ENCODE measurements around the gene CSK.

The CSK gene

DNA sequence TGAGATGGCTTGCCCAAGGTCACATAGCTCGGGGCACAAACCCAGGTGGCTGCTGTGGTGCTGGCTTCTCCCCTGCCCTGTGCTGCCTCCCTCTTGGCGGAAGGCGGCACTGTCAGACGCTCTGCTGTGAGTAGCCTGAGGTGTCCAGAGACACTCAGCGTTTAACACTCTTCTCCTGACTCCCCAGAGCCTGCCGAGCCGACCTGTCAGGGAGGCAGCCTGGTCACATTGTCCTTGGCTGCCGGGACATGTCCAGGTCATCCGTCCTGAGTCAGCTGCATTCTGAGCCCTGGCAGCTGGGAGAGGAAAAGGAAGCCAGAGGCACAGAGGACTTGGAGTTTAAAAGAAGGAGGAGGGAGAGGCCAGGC, 35.5 kb downstream of the CSK start:
- Histone ChIP-seq H3K9me3 (ENCODE audit: low read depth, low read length) (no peaks in the 10 kb centered on the region), H3K4me3 (no peak overlapping the region), H3K36me3 (ENCODE audit: insufficient read depth, low read length) (no peaks in the 10 kb centered on the region), H3K27ac (no peak overlapping the region), H3K9ac (ENCODE audit: insufficient read length) (no peak overlapping the region)
- no peak for TF ChIP-seq EZH2 (IDR thresholded peaks at IDR 0.05)
- no peak for TF ChIP-seq FOXP2 (optimal IDR thresholded peaks at IDR 0.05; ENCODE audit: control extremely low read depth, extremely low read length, insufficient read depth)
- TF ChIP-seq POLR2AphosphoS5 (IDR thresholded peaks at IDR 0.05; ENCODE audit: borderline replicate concordance, low read depth, low read length), result no peak
- no peak for DNase-seq (ENCODE audit: low read depth, low spot score)

DNA sequence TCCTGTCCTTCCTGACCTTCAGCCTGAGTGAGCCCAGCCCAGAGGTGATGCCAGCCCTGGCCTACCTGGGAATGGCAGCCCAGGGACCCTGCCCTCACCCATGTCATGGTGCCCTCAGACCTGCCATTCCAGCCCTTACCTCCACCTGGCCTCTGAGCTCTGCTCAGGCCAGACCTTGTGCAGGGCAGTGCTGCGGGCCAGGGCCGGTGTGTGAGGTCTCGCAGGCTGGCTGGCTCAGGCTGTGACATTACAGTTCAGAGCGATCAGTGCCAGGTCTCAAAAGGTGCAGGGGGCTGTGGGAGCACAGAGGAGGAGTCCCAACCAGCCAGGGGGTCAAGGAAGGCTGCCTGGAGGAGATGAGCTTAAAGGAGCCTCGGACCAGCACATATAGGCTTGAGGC, 38.2 kb downstream of the CSK start:
- no peak for DNase-seq (ENCODE audit: low read depth, low spot score)
- no peak overlapping the region for H3K9ac ChIP-seq (ENCODE audit: insufficient read length)
- no peak for TF ChIP-seq EZH2 (IDR thresholded peaks at IDR 0.05)
- no peak for TF ChIP-seq FOXP2 (optimal IDR thresholded peaks at IDR 0.05; ENCODE audit: control extremely low read depth, extremely low read length, insufficient read depth)
- no peak for TF ChIP-seq POLR2AphosphoS5 (IDR thresholded peaks at IDR 0.05; ENCODE audit: borderline replicate concordance, low read depth, low read length)
- no peaks in the 10 kb centered on the region for H3K36me3 ChIP-seq (ENCODE audit: insufficient read depth, low read length)
- H3K9me3 ChIP-seq (ENCODE audit: low read depth, low read length), result no peaks in the 10 kb centered on the region
- no peak overlapping the region for H3K27ac ChIP-seq
- H3K4me3 ChIP-seq, result no peak overlapping the region

DNA sequence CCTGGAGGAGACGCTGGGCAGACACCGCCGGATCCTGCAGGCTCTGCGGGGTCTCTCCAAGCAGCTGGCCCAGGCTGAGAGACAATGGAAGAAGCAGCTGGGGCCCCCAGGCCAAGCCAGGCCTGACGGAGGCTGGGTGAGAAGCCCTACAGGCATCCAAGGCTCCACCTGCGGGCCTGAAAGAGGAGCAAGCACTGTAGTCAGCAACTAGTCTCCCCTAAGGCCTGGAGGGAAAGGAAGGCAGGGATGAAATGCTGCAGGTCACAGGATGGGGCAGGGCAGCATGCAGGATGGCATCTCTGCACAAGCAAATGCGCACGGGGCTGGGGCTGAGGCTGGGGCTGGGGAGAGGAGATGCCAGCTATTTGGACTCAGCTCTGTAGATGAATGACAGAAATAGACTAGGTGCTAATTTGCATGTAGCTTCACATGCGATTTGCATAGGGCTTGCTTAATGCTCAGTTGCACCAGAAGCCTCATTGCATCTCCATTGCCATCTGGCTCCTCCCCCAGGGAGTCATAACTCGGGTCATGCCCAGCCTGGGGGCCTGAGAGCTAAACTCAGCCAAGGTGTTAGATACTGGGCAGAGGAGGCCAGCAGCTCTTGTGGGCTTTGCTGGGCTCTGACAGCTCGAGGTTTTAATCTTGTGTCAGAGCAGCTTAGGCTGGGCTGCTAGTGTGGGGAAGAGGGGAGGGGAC, 39.4 kb downstream of the CSK start:
- Histone ChIP-seq H3K27ac (no peak overlapping the region), H3K36me3 (ENCODE audit: insufficient read depth, low read length) (no peaks in the 10 kb centered on the region), H3K9ac (ENCODE audit: insufficient read length) (no peak overlapping the region), H3K9me3 (ENCODE audit: low read depth, low read length) (no peaks in the 10 kb centered on the region), H3K4me3 (no peak overlapping the region)
- no peak for TF ChIP-seq EZH2 (IDR thresholded peaks at IDR 0.05)
- no peak for TF ChIP-seq POLR2AphosphoS5 (IDR thresholded peaks at IDR 0.05; ENCODE audit: borderline replicate concordance, low read depth, low read length)
- no peak for TF ChIP-seq FOXP2 (optimal IDR thresholded peaks at IDR 0.05; ENCODE audit: control extremely low read depth, extremely low read length, insufficient read depth)
- DNase-seq (ENCODE audit: low read depth, low spot score), result no peak

DNA sequence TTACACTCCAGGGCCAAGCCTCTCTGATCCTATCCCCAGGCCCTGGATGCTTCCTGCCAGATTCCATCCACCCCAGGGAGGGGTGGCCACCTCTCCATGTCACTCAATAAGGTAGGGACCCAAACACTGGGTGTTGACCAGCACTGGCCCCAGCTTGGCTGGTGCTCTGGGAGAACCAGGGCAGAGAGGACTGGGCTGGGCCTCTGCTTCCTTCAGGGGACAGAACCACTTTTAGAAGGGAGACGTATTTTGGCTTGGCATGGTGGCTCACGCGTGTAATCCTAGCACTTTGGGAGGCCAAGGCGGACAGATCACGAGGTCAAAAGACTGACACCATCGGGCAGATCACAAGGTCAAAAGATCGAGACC, 39.9 kb downstream of the CSK start:
- Histone ChIP-seq H3K9me3 (ENCODE audit: low read depth, low read length) (no peaks in the 10 kb centered on the region), H3K27ac (no peak overlapping the region), H3K36me3 (ENCODE audit: insufficient read depth, low read length) (no peaks in the 10 kb centered on the region), H3K4me3 (no peak overlapping the region), H3K9ac (ENCODE audit: insufficient read length) (no peak overlapping the region)
- DNase-seq (ENCODE audit: low read depth, low spot score), result no peak
- TF ChIP-seq EZH2 (IDR thresholded peaks at IDR 0.05) (no peak), FOXP2 (optimal IDR thresholded peaks at IDR 0.05; ENCODE audit: control extremely low read depth, extremely low read length, insufficient read depth) (no peak), POLR2AphosphoS5 (IDR thresholded peaks at IDR 0.05; ENCODE audit: borderline replicate concordance, low read depth, low read length) (no peak)

DNA sequence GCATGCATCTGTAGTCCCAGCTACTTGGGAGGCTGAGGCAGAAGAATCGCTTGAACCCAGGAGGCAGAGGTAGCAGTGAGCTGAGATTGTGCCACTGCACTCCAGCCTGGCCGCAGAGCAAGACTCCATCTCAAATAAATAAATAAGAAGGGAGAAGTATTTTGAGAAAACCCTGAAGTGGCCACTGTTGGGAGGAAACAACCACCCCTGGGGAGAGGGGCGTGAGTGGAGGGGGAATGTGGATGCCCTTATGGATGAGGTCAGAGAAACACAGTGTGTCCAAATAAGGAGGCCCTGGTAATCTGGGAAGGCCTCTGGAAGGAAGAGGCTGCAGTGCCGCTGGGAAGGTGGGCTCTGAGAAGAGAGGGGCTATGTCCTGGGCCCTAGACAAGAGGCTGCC, 40.4 kb downstream of the CSK start:
- H3K9ac ChIP-seq (ENCODE audit: insufficient read length), result no peak overlapping the region
- no peak overlapping the region for H3K4me3 ChIP-seq
- no peak for DNase-seq (ENCODE audit: low read depth, low spot score)
- H3K36me3 ChIP-seq (ENCODE audit: insufficient read depth, low read length), result no peaks in the 10 kb centered on the region
- no peaks in the 10 kb centered on the region for H3K9me3 ChIP-seq (ENCODE audit: low read depth, low read length)
- H3K27ac ChIP-seq, result no peak overlapping the region
- TF ChIP-seq POLR2AphosphoS5 (IDR thresholded peaks at IDR 0.05; ENCODE audit: borderline replicate concordance, low read depth, low read length) (no peak), FOXP2 (optimal IDR thresholded peaks at IDR 0.05; ENCODE audit: control extremely low read depth, extremely low read length, insufficient read depth) (no peak), EZH2 (IDR thresholded peaks at IDR 0.05) (no peak)

DNA sequence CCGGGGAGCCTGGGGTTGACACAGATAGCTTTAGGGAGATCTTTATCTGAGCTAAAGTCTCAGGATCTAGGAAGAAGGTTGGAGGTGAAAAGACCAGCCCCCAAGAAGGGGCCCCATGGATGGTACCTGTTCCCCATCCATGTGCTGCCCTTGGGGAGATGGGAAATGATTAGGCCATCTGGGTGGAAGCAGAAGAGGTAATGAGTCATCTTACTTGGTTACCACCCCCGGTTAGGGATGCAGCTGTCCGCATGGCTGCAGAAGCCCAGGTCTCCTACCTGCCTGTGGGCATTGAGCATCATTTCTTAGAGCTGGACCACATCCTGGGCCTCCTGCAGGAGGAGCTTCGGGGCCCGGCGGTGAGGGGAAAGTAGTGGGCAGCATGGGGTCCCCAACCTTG, 41.4 kb downstream of the CSK start:
- H3K4me3 ChIP-seq, result no peak overlapping the region
- H3K27ac ChIP-seq, result no peak overlapping the region
- TF ChIP-seq FOXP2 (optimal IDR thresholded peaks at IDR 0.05; ENCODE audit: control extremely low read depth, extremely low read length, insufficient read depth) (no peak), POLR2AphosphoS5 (IDR thresholded peaks at IDR 0.05; ENCODE audit: borderline replicate concordance, low read depth, low read length) (no peak), EZH2 (IDR thresholded peaks at IDR 0.05) (no peak)
- DNase-seq (ENCODE audit: low read depth, low spot score), result no peak
- H3K9me3 ChIP-seq (ENCODE audit: low read depth, low read length), result no peaks in the 10 kb centered on the region
- no peaks in the 10 kb centered on the region for H3K36me3 ChIP-seq (ENCODE audit: insufficient read depth, low read length)
- H3K9ac ChIP-seq (ENCODE audit: insufficient read length), result no peak overlapping the region

DNA sequence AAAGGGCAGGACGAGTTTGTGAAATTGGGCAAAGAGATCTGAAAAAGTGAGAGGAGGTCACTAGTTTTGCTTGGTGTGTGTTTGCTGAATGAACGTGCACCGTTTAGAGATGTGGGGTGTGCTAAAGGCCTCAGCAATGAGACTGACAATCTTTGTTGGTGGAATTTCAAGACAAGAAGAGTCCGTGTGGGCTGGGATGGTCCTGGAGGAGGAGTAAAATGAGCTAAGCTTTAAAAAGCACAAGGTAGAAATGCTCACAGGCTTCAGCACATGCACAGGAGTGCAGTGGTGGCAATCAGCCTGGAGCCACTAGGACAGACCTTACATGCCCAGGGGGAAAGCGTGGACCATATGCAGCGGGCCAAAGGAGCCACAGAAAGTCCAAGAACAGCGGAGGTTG, 43.1 kb downstream of the CSK start:
- H3K27ac ChIP-seq, result no peak overlapping the region
- no peak for DNase-seq (ENCODE audit: low read depth, low spot score)
- TF ChIP-seq POLR2AphosphoS5 (IDR thresholded peaks at IDR 0.05; ENCODE audit: borderline replicate concordance, low read depth, low read length) (no peak), FOXP2 (optimal IDR thresholded peaks at IDR 0.05; ENCODE audit: control extremely low read depth, extremely low read length, insufficient read depth) (no peak), EZH2 (IDR thresholded peaks at IDR 0.05) (no peak)

DNA sequence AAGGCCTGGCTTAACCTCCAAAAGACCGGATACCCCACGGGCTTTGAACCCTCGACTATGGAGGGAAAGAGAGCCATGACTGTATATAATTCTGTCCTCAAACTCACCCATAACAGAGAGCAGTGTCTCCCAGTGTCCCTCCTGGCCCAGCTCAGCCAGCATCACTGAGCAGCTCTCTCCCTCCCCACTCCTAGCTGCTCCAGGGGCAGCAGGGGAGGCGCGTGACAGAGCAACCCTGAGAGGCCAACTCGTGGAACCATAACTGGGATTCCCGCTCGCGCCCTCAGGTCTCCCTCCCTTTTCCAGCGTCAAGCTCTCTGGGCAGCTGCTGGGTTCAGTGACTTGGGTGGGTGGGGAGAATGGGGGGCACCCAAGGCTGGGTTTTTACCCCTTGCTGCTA, 44.0 kb downstream of the CSK start:
- H3K27ac ChIP-seq, result no peak overlapping the region
- TF ChIP-seq EZH2 (IDR thresholded peaks at IDR 0.05) (no peak), POLR2AphosphoS5 (IDR thresholded peaks at IDR 0.05; ENCODE audit: borderline replicate concordance, low read depth, low read length) (no peak), FOXP2 (optimal IDR thresholded peaks at IDR 0.05; ENCODE audit: control extremely low read depth, extremely low read length, insufficient read depth) (no peak)
- no peaks in the 10 kb centered on the region for H3K9me3 ChIP-seq (ENCODE audit: low read depth, low read length)
- H3K4me3 ChIP-seq, result no peak overlapping the region
- no peaks in the 10 kb centered on the region for H3K36me3 ChIP-seq (ENCODE audit: insufficient read depth, low read length)
- H3K9ac ChIP-seq (ENCODE audit: insufficient read length), result no peak overlapping the region
- DNase-seq (ENCODE audit: low read depth, low spot score), result no peak

More for the DNA sequence above, 43.1 kb downstream of the CSK start:
- Histone ChIP-seq H3K9ac (ENCODE audit: insufficient read length) (no peak overlapping the region), H3K9me3 (ENCODE audit: low read depth, low read length) (no peaks in the 10 kb centered on the region), H3K4me3 (no peak overlapping the region), H3K36me3 (ENCODE audit: insufficient read depth, low read length) (no peaks in the 10 kb centered on the region)

DNA sequence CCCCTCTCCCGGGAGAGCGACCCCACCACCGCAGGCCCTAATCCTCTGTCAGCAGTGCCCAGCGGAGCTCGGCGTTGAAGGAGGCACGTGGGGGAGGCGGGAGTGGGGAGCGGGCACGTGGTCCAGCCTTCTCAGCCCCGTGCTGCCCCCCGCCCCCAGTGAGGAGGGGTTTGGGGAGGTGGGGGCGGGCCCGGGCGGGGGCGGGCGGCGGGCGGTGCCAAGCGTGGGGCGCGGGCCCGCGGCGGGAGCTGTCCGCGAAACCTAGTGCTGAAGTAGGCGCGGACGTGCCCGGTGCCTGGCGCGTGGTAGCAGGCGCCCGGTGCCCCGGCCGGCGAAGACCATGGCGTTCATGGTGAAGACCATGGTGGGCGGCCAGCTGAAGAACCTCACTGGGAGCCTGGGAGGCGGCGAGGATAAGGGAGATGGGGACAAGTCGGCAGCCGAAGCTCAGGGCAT, 44.5 kb downstream of the CSK start, which contains the start of gene CPLX3:
TSS of gene CPLX3 (plus strand) at position 264 of the 456 bp plus-strand sequence. CDS start at position 341, 77 bp downstream.
- Histone ChIP-seq H3K4me3 (no peak within 1 kb of the TSS), H3K9ac (ENCODE audit: insufficient read length) (no peak within 1 kb of the TSS), H3K36me3 (ENCODE audit: insufficient read depth, low read length) (no peaks in the 10 kb centered on the region), H3K27ac (no peak within 1 kb of the TSS), H3K9me3 (ENCODE audit: low read depth, low read length) (no peaks in the 10 kb centered on the region)
- no peak for TF ChIP-seq EZH2 (IDR thresholded peaks at IDR 0.05)
- no peak for DNase-seq (ENCODE audit: low read depth, low spot score)
